Measurements from ENCODE around the gene LRP10. TPM values are rescaled to one million over a fixed set of nuclear protein-coding genes. Genes with fewer than 3 reads are reported as not detected.
"Not testable (repeated sequence)": the region's sequence is repeated elsewhere in the genome, so short reads cannot be mapped to it uniquely, and the experiment has no call there.

Gene LRP10
- total and polyA plus RNA-seq, 2 experiments from 2014 or later: 56.2 to 117 TPM

GRCh38 chr14:22856428-22856827, 15.1 kb upstream of the LRP10 start:
- Histone ChIP-seq H3K4me1 (ENCODE audit: insufficient read depth) (peaks cover 10% of the 10 kb centered on the region), H3K36me3 (replicated peaks; ENCODE audit: insufficient read depth, low read depth) (no peaks in the 10 kb centered on the region), H3K27ac (no peak overlapping the region), H4K20me1 (ENCODE audit: insufficient read depth, poor library complexity, severe bottlenecking) (no peaks in the 10 kb centered on the region), H2AFZ (no peak overlapping the region), H3K4me3 (no peak overlapping the region), H3K4me2 (no peak overlapping the region), H3K9me2 (replicated peaks; ENCODE audit: insufficient read depth) (no peaks in the 10 kb centered on the region), H3K9me3 (ENCODE audit: low read depth) (no peaks in the 10 kb centered on the region), H3K27me3 (no peaks in the 10 kb centered on the region), H3K79me2 (no peaks in the 10 kb centered on the region)
- WGBS (ENCODE audit: low lambda C conversion rate, missing lambda C conversion rate): 99% methylated on average over 5 of the region's 5 CpGs
- TF ChIP-seq EZH2 (IDR thresholded peaks at IDR 0.05; ENCODE audit: borderline replicate concordance) (no peak), EZH2phosphoT487 (IDR thresholded peaks at IDR 0.05; ENCODE audit: low read depth, severe bottlenecking, unreplicated experiment) (no peak), CTCF (IDR thresholded peaks at IDR 0.05; ENCODE audit: poor library complexity) (no peak)
- no peak for DNase-seq (ENCODE audit: low spot score)

GRCh38 chr14:22860377-22860776, 11.2 kb upstream of the LRP10 start:
- not testable (repeated sequence) for H3K9me2 ChIP-seq (replicated peaks; ENCODE audit: insufficient read depth); H2AFZ ChIP-seq; H3K4me3 ChIP-seq; H3K4me2 ChIP-seq; H4K20me1 ChIP-seq (ENCODE audit: insufficient read depth, poor library complexity, severe bottlenecking); H3K4me1 ChIP-seq (ENCODE audit: insufficient read depth); H3K79me2 ChIP-seq; DNase-seq (ENCODE audit: low spot score); H3K9me3 ChIP-seq (ENCODE audit: low read depth); H3K27me3 ChIP-seq; H3K27ac ChIP-seq; H3K36me3 ChIP-seq (replicated peaks; ENCODE audit: insufficient read depth, low read depth)
- 87% methylated on average over 3 of the region's 3 CpGs for WGBS (ENCODE audit: low lambda C conversion rate, missing lambda C conversion rate)

GRCh38 chr14:22861651-22862050, 9.9 kb upstream of the LRP10 start:
- no peak for DNase-seq (ENCODE audit: low spot score)

GRCh38 chr14:22864979-22865378, 6.6 kb upstream of the LRP10 start:
- Histone ChIP-seq H2AFZ (no peak overlapping the region), H3K36me3 (replicated peaks; ENCODE audit: insufficient read depth, low read depth) (no peaks in the 10 kb centered on the region), H3K27me3 (no peaks in the 10 kb centered on the region), H3K27ac (no peak overlapping the region), H3K4me2 (no peak overlapping the region), H3K4me3 (no peak overlapping the region), H4K20me1 (ENCODE audit: insufficient read depth, poor library complexity, severe bottlenecking) (no peaks in the 10 kb centered on the region), H3K4me1 (ENCODE audit: insufficient read depth) (no peaks in the 10 kb centered on the region), H3K9me3 (ENCODE audit: low read depth) (no peaks in the 10 kb centered on the region), H3K79me2 (no peaks in the 10 kb centered on the region), H3K9me2 (replicated peaks; ENCODE audit: insufficient read depth) (no peaks in the 10 kb centered on the region)
- no peak for DNase-seq (ENCODE audit: low spot score)
- 81% methylated on average over 4 of the region's 4 CpGs for WGBS (ENCODE audit: low lambda C conversion rate, missing lambda C conversion rate)
- TF ChIP-seq EZH2phosphoT487 (IDR thresholded peaks at IDR 0.05; ENCODE audit: low read depth, severe bottlenecking, unreplicated experiment): no peak
- TF ChIP-seq EZH2 (IDR thresholded peaks at IDR 0.05; ENCODE audit: borderline replicate concordance): no peak
- TF ChIP-seq CTCF (IDR thresholded peaks at IDR 0.05; ENCODE audit: poor library complexity): no peak

More at GRCh38 chr14:22861651-22862050, 9.9 kb upstream of the LRP10 start:
- H3K27ac ChIP-seq: no peak overlapping the region
- H3K79me2 ChIP-seq: no peaks in the 10 kb centered on the region
- H3K4me3 ChIP-seq: no peak overlapping the region
- no peak overlapping the region for H3K4me2 ChIP-seq
- TF ChIP-seq EZH2 (IDR thresholded peaks at IDR 0.05; ENCODE audit: borderline replicate concordance) (no peak), CTCF (IDR thresholded peaks at IDR 0.05; ENCODE audit: poor library complexity) (no peak), EZH2phosphoT487 (IDR thresholded peaks at IDR 0.05; ENCODE audit: low read depth, severe bottlenecking, unreplicated experiment) (no peak)
- no peaks in the 10 kb centered on the region for H3K27me3 ChIP-seq
- H3K9me3 ChIP-seq (ENCODE audit: low read depth): no peaks in the 10 kb centered on the region
- no peaks in the 10 kb centered on the region for H3K36me3 ChIP-seq (replicated peaks; ENCODE audit: insufficient read depth, low read depth)
- no peaks in the 10 kb centered on the region for H4K20me1 ChIP-seq (ENCODE audit: insufficient read depth, poor library complexity, severe bottlenecking)
- H2AFZ ChIP-seq: no peak overlapping the region
- no peaks in the 10 kb centered on the region for H3K9me2 ChIP-seq (replicated peaks; ENCODE audit: insufficient read depth)
- H3K4me1 ChIP-seq (ENCODE audit: insufficient read depth): no peaks in the 10 kb centered on the region

Measured in hepatocyte (in vitro differentiated cells).